ENCODE measurements around the gene TMEM9.

DNA sequence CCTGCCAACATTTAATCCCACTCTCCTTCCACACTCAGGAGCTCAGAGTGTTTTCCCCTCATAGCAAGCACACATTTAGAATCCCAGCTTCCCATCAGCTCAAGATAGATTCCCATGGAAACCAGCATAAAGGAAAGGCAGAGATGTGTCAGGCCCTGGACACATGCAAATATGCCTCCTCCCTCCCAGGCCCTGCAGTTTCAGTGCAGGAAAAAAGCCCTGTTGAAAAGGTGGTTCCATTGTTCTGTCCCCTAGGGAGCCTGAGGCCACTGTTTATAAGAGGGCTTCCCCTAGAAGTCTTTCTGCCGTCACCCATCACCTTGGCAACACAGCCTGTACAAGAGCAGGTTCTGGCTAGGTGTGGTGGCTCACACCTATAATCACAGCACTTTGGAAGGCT is 45.7 kb downstream of the TMEM9 start:
- TF ChIP-seq, protein P1, sequence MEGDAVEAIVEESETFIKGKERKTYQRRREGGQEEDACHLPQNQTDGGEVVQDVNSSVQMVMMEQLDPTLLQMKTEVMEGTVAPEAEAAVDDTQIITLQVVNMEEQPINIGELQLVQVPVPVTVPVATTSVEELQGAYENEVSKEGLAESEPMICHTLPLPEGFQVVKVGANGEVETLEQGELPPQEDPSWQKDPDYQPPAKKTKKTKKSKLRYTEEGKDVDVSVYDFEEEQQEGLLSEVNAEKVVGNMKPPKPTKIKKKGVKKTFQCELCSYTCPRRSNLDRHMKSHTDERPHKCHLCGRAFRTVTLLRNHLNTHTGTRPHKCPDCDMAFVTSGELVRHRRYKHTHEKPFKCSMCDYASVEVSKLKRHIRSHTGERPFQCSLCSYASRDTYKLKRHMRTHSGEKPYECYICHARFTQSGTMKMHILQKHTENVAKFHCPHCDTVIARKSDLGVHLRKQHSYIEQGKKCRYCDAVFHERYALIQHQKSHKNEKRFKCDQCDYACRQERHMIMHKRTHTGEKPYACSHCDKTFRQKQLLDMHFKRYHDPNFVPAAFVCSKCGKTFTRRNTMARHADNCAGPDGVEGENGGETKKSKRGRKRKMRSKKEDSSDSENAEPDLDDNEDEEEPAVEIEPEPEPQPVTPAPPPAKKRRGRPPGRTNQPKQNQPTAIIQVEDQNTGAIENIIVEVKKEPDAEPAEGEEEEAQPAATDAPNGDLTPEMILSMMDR (IDR thresholded peaks at IDR 0.05; ENCODE audit: low read depth, low read length): no peak
- no peak for TF ChIP-seq EZH2phosphoT487 (IDR thresholded peaks at IDR 0.05; ENCODE audit: low read depth)
